HEK293T (cell line): Measurements from ENCODE around the gene CCM2L.

Source experiments
- CTCF ChIA-PET: fragments of 350-600 bp; formaldehyde crosslinking; extraction: SDS; loops from one replicate; lab custom pipeline; 2021; ENCODE audit warnings: antibody characterized with exemption, inconsistent platforms; lab: Yijun Ruan, JAX
- POLR2A ChIA-PET: fragments of 350-600 bp; formaldehyde crosslinking; extraction: SDS; loops from one replicate; lab custom pipeline; 2020; ENCODE audit warnings: antibody characterized with exemption, inconsistent platforms; lab: Yijun Ruan, JAX
- DNase-seq: peaks from one replicate; pipeline ENCODE4 v3.0.0; 2012; ENCODE audit warnings: mixed read lengths; ENCODE audit errors: extremely low spot score
- ARNT ChIP-seq: fragments of 450-650 bp; IDR thresholded peaks from 2 replicates; pipeline ENCODE4 v1.6.1; 2017; ENCODE audit warnings: mild to moderate bottlenecking
- BHLHE40 ChIP-seq: fragments of 450-650 bp; IDR thresholded peaks from 2 replicates; pipeline ENCODE4 v1.6.1; 2016; ENCODE audit warnings: mild to moderate bottlenecking, moderate library complexity, borderline replicate concordance
- CTBP1 ChIP-seq: fragments of 450-650 bp; IDR thresholded peaks from 2 replicates; pipeline ENCODE4 v1.6.1; 2016; ENCODE audit warnings: borderline replicate concordance
- ELF4 ChIP-seq: fragments of 450-650 bp; IDR thresholded peaks from 2 replicates; pipeline ENCODE4 v1.6.1; 2017; ENCODE audit warnings: antibody characterized with exemption
- FOXA1 ChIP-seq: fragments of 450-650 bp; IDR thresholded peaks from 2 replicates; pipeline ENCODE4 v1.6.1; 2016; ENCODE audit warnings: mild to moderate bottlenecking
- FOXK2 ChIP-seq: fragments of 450-650 bp; IDR thresholded peaks from 2 replicates; pipeline ENCODE4 v1.6.1; 2016; ENCODE audit warnings: mild to moderate bottlenecking
- FOXM1 ChIP-seq: fragments of 450-650 bp; IDR thresholded peaks from 2 replicates; pipeline ENCODE4 v1.6.1; 2017; ENCODE audit warnings: mild to moderate bottlenecking, borderline replicate concordance
- HDGF ChIP-seq: fragments of 450-650 bp; IDR thresholded peaks from 2 replicates; pipeline ENCODE4 v1.6.1; 2017; ENCODE audit warnings: antibody characterized with exemption, borderline replicate concordance
- L3MBTL2 ChIP-seq: fragments of 450-650 bp; conservative IDR thresholded peaks from 2 replicates; pipeline ENCODE4 v1.6.1; 2016; ENCODE audit warnings: mild to moderate bottlenecking
- LEF1 ChIP-seq: fragments of 450-650 bp; IDR thresholded peaks from 2 replicates; pipeline ENCODE4 v1.6.1; 2017; ENCODE audit warnings: mild to moderate bottlenecking, borderline replicate concordance
- NFRKB ChIP-seq: fragments of 450-650 bp; IDR thresholded peaks from 2 replicates; pipeline ENCODE4 v1.6.1; 2016; ENCODE audit warnings: mild to moderate bottlenecking, moderate library complexity
- SP1 ChIP-seq: fragments of 450-650 bp; IDR thresholded peaks from 2 replicates; pipeline ENCODE4 v1.6.1; 2017
- SUZ12 ChIP-seq: fragments of 450-650 bp; IDR thresholded peaks from 2 replicates; pipeline ENCODE4 v1.6.1; 2016; ENCODE audit warnings: mild to moderate bottlenecking
- TARDBP ChIP-seq: fragments of 450-650 bp; IDR thresholded peaks from 2 replicates; pipeline ENCODE4 v1.6.1; 2016
- ZNF384 ChIP-seq: fragments of 450-650 bp; IDR thresholded peaks from 2 replicates; pipeline ENCODE4 v1.6.1; 2016
- TF ChIP-seq, protein P1 (sequence below): fragments of 450-650 bp; IDR thresholded peaks from 2 replicates; pipeline ENCODE4 v1.6.1; 2016

Gene CCM2L

GRCh38 chr20:32036716-32037485 lies 26.7 kb downstream of the CCM2L start:
- no peak for DNase-seq
- TF ChIP-seq BHLHE40 = no peak
- TF ChIP-seq ZNF384 = no peak
- TF ChIP-seq SUZ12 = no peak
- TF ChIP-seq LEF1 = no peak
- TF ChIP-seq ARNT = no peak
- no peak for TF ChIP-seq L3MBTL2
- TF ChIP-seq CTBP1 = no peak
- TF ChIP-seq ELF4 = no peak
- no peak for TF ChIP-seq FOXM1
- TF ChIP-seq, protein P1, sequence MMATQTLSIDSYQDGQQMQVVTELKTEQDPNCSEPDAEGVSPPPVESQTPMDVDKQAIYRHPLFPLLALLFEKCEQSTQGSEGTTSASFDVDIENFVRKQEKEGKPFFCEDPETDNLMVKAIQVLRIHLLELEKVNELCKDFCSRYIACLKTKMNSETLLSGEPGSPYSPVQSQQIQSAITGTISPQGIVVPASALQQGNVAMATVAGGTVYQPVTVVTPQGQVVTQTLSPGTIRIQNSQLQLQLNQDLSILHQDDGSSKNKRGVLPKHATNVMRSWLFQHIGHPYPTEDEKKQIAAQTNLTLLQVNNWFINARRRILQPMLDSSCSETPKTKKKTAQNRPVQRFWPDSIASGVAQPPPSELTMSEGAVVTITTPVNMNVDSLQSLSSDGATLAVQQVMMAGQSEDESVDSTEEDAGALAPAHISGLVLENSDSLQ = no peak
- POLR2A ChIA-PET = no interaction called here
- CTCF ChIA-PET = interaction anchor here (1.5 kb wide), 1 partner anchor 29 kb away, joined by 3 read pairs; no protein-coding TSS in a partner anchor

DNA sequence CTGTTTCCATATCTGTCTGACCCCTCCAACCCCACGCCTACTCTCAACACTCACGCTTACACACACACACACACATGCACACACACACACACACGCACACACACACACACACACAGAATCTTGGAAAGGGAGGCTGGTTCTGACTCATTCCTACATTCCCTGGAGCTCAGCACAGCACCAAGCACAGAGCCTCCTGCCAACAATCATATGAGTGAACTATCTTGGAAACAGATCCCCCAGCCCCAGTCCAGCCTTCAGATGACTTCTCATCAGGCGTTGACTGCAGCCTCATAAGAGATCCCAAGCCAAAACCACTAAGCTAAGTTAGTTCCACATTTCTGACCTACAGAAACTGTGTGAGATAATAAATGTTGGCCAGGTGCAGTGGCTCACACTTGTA lies 27.7 kb downstream of the CCM2L start:
- CTCF ChIA-PET = interaction anchor here (0.6 kb wide), 1 partner anchor 54 kb away, joined by 9 read pairs; no protein-coding TSS in a partner anchor
- DNase-seq = no peak
- TF ChIP-seq BHLHE40 = no peak
- TF ChIP-seq, protein P1 = no peak
- POLR2A ChIA-PET = no interaction called here

DNA sequence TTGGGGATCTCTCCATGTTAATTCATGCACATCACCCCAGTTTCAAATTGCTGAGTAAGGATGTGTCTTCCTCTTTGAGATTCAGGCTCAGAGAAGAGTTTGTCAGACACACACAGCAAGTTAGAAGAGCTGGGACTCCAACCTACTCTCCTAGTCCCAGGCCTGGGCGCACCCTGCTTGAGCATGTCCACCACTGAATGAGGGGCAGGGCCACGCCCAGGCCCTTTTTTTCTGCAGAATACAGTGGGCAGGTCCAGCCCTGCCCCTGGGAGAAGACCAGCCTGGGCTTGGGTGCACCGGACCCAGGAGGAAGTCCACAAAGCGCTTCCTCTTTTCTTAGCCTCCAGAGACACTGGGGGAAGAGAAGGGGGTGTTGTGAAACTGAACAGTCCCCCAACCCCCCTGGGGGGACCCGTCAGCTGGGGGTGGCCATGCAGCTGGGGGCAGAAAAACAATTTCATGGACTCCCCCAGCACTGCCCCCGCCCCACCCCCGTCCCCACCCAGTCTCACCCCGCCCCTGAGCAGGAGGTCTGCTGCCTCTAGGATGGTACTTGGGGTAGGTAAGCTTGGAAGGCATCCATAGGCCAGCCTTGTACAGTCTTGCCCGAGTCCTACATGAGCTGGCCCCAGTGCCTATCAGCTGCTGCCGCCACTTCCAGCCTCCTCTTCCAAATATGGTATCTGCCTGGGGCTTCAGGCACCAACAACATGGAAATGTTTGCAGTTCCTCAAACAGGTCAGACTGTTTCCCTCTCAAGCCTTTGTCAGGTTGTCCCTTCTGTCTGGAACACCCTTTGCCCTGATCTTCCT lies 30.1 kb downstream of the CCM2L start:
- TF ChIP-seq FOXA1 (no peak), L3MBTL2 (no peak), BHLHE40 (no peak), ELF4 (no peak), FOXK2 (no peak), HDGF (no peak), FOXM1 (no peak), LEF1 (no peak), TARDBP (no peak), CTBP1 (no peak), SP1 (no peak), ZNF384 (no peak), ARNT (no peak), NFRKB (no peak), SUZ12 (no peak)
- TF ChIP-seq, protein P1 = no peak
- DNase-seq = no peak
- ChIA-PET CTCF (no interaction called here), POLR2A (no interaction called here)

DNA sequence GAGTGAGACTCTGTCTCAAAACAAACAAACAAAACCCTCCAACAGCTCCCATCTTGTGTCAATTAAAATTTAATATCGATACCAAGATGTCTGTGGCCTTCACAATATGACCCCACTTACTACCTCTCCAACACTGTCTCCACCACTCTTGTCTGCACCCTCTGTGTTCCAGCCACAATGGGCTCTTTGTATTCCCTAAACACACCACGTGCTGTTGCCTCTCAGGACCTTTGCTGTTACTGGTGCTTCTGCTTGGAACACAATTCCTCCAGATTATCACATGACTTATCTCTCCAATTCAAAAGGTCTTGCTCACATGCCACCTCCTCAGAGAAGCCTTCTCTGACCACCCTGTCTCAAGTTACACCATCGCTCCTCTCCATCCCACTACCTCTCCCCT lies 35.8 kb downstream of the CCM2L start:
- TF ChIP-seq FOXA1 = no peak
- no peak for TF ChIP-seq NFRKB
- TF ChIP-seq, protein P1 = no peak
- TF ChIP-seq TARDBP = no peak
- TF ChIP-seq BHLHE40 = no peak
- no peak for TF ChIP-seq ARNT
- no peak for TF ChIP-seq CTBP1
- no peak for TF ChIP-seq SUZ12
- DNase-seq = no peak
- CTCF ChIA-PET = no interaction called here
- POLR2A ChIA-PET = no interaction called here

DNA sequence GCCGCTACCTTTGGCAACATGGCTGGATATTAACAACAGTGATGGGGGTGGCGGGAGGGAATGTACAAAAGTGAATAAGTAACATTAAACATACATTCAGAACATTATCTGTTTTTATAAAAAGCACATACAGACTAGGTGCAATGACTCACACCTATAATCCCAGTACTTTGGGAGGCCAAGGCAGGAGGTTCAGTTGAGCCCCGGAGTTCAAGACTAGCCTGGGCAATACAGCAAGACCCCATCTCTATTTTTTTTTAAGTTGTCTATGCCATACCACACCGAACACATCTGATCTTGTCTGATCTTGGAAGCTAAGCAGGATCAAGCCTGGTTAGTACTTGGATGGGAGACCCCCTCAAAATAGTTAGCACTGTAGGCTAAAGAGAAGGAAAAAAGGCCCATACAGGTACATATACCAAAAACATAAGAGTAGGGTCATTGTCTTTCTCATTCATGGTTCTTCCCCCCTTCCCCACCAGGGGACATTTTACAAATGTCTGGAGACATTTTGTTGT lies 40.1 kb downstream of the CCM2L start:
- ChIA-PET CTCF (no interaction called here), POLR2A (no interaction called here)
- DNase-seq = no peak
- no peak for TF ChIP-seq L3MBTL2
- no peak for TF ChIP-seq LEF1
- TF ChIP-seq ELF4 = no peak
- TF ChIP-seq ZNF384 = no peak
- TF ChIP-seq ARNT = no peak
- TF ChIP-seq FOXA1 = no peak
- no peak for TF ChIP-seq FOXK2
- TF ChIP-seq HDGF = no peak
- TF ChIP-seq BHLHE40 = no peak
- TF ChIP-seq SUZ12 = no peak
- no peak for TF ChIP-seq FOXM1
- TF ChIP-seq, protein P1 = no peak
- TF ChIP-seq CTBP1 = no peak
- TF ChIP-seq TARDBP = no peak
- TF ChIP-seq NFRKB = no peak
- no peak for TF ChIP-seq SP1
